ENCODE results near the gene CNN1. TPM values are rescaled to one million over a fixed set of nuclear protein-coding genes. Genes with fewer than 3 reads are reported as not detected.
A peak's percentile ranks its signal among the peaks of the same experiment; 100 is the strongest.

The CNN1 gene
- total and polyA plus RNA-seq, 2 of the 13 experiments (the other 11 are each of a cell fraction or from before 2014, with no cell fraction given) = 0.70 to 1.1 TPM

DNA sequence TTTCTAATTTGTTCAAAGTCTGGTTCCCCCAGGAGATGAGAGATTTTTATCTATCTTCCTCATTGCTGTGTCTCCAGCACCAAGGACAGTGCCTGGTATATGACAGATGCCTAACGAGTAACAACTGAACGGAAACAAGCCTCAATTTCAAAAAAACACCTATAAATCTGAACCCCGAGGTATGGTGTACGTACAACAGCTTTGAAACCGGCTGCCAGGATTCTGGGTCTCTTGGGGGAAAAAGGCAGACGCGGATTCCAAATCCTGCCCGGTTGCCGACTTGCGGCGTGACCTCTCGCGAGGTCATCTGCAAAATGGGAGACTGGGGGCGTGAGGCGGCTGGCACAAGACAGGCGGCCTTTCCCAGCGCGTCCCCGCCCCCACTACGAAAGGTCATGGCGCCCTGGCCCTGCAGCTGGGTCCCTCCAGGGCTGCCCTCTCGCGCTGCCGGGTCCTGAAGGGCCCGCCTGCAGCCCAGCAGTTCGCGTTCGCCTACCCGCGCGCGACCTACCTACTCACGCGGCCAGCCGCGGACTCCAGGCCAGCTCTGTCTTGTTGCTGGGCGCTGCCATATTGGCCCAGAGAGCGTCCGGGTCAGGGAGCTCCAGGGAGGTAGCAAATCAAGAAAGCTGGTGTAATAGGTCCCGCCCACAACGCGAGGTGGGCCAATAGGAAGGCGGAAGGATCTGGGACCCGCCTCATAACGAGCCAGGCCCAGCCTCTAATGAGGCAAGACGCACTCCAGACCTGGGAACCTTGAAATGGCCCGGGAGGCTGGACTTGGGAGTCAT, 9.9 kb upstream of the CNN1 start, which contains the start of gene ECSIT (continued):
- TF ChIP-seq SNAI1 (CRISPR knock-in tag; IDR thresholded peaks at IDR 0.05; ENCODE audit: borderline replicate concordance) (no peak), YY1 (IDR thresholded peaks at IDR 0.05; ENCODE audit: insufficient read depth, insufficient replicate concordance, low read depth, low read length) (peak; percentile 99), ZFY (CRISPR knock-in tag; IDR thresholded peaks at IDR 0.05) (peak; percentile 92), HOXA3 (CRISPR knock-in tag; IDR thresholded peaks at IDR 0.05) (peak; percentile 80; the same call in 1 of the 2 replicates), ESRRA (CRISPR knock-in tag; IDR thresholded peaks at IDR 0.05; ENCODE audit: low read depth) (peak; percentile 88; the same call in 1 of the 2 replicates), FLYWCH1 (CRISPR knock-in tag; IDR thresholded peaks at IDR 0.05) (0 out of 2 replicates have a peak, but pooled peaks have one; percentile 82), ZSCAN20 (CRISPR knock-in tag; IDR thresholded peaks at IDR 0.05; ENCODE audit: borderline replicate concordance) (no peak), ARNT2 (CRISPR knock-in tag; IDR thresholded peaks at IDR 0.05; ENCODE audit: low read depth) (0 out of 2 replicates have a peak, but pooled peaks have one; percentile 23), POLR2A (IDR thresholded peaks at IDR 0.05; ENCODE audit: insufficient read depth in 1 of 2, low read depth in 2 of 2, low read length in 2 of 2) (peak; percentile 75 to 80), MTA1 (CRISPR knock-in tag; IDR thresholded peaks at IDR 0.05; ENCODE audit: borderline replicate concordance) (peak; percentile 72; the same call in 1 of the 2 replicates), GATAD2A (CRISPR knock-in tag; IDR thresholded peaks at IDR 0.05) (no peak), ZNF205 (CRISPR knock-in tag; IDR thresholded peaks at IDR 0.05) (peak; percentile 41; the same call in 1 of the 2 replicates), ZNF747 (CRISPR knock-in tag; IDR thresholded peaks at IDR 0.05; ENCODE audit: borderline replicate concordance) (peak; percentile 77), MZF1 (CRISPR knock-in tag; IDR thresholded peaks at IDR 0.05; ENCODE audit: borderline replicate concordance) (no peak), ZNF75D (CRISPR knock-in tag; IDR thresholded peaks at IDR 0.05; ENCODE audit: borderline replicate concordance) (no peak), CEBPB (IDR thresholded peaks at IDR 0.05; ENCODE audit: borderline replicate concordance, low read depth, low read length) (peak; percentile 78), YEATS4 (CRISPR knock-in tag; IDR thresholded peaks at IDR 0.05; ENCODE audit: borderline replicate concordance) (peak; percentile 87), SAP130 (CRISPR knock-in tag; IDR thresholded peaks at IDR 0.05; ENCODE audit: low read depth) (peak; percentile 94)
- TF ChIP-seq, protein P1, sequence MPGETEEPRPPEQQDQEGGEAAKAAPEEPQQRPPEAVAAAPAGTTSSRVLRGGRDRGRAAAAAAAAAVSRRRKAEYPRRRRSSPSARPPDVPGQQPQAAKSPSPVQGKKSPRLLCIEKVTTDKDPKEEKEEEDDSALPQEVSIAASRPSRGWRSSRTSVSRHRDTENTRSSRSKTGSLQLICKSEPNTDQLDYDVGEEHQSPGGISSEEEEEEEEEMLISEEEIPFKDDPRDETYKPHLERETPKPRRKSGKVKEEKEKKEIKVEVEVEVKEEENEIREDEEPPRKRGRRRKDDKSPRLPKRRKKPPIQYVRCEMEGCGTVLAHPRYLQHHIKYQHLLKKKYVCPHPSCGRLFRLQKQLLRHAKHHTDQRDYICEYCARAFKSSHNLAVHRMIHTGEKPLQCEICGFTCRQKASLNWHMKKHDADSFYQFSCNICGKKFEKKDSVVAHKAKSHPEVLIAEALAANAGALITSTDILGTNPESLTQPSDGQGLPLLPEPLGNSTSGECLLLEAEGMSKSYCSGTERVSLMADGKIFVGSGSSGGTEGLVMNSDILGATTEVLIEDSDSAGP (CRISPR knock-in tag; IDR thresholded peaks at IDR 0.05; ENCODE audit: borderline replicate concordance) = peak; percentile 84; the same call in 1 of the 2 replicates
- TF ChIP-seq, protein P2, sequence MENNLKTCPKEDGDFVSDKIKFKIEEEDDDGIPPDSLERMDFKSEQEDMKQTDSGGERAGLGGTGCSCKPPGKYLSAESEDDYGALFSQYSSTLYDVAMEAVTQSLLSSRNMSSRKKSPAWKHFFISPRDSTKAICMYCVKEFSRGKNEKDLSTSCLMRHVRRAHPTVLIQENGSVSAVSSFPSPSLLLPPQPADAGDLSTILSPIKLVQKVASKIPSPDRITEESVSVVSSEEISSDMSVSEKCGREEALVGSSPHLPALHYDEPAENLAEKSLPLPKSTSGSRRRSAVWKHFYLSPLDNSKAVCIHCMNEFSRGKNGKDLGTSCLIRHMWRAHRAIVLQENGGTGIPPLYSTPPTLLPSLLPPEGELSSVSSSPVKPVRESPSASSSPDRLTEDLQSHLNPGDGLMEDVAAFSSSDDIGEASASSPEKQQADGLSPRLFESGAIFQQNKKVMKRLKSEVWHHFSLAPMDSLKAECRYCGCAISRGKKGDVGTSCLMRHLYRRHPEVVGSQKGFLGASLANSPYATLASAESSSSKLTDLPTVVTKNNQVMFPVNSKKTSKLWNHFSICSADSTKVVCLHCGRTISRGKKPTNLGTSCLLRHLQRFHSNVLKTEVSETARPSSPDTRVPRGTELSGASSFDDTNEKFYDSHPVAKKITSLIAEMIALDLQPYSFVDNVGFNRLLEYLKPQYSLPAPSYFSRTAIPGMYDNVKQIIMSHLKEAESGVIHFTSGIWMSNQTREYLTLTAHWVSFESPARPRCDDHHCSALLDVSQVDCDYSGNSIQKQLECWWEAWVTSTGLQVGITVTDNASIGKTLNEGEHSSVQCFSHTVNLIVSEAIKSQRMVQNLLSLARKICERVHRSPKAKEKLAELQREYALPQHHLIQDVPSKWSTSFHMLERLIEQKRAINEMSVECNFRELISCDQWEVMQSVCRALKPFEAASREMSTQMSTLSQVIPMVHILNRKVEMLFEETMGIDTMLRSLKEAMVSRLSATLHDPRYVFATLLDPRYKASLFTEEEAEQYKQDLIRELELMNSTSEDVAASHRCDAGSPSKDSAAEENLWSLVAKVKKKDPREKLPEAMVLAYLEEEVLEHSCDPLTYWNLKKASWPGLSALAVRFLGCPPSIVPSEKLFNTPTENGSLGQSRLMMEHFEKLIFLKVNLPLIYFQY (CRISPR knock-in tag; IDR thresholded peaks at IDR 0.05; ENCODE audit: borderline replicate concordance) = 0 out of 2 replicates have a peak, but pooled peaks have one; percentile 37
- TF ChIP-seq, protein P3, sequence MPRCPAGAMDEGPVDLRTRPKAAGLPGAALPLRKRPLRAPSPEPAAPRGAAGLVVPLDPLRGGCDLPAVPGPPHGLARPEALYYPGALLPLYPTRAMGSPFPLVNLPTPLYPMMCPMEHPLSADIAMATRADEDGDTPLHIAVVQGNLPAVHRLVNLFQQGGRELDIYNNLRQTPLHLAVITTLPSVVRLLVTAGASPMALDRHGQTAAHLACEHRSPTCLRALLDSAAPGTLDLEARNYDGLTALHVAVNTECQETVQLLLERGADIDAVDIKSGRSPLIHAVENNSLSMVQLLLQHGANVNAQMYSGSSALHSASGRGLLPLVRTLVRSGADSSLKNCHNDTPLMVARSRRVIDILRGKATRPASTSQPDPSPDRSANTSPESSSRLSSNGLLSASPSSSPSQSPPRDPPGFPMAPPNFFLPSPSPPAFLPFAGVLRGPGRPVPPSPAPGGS (CRISPR knock-in tag; IDR thresholded peaks at IDR 0.05) = peak; percentile 79; the same call in 1 of the 2 replicates
- TF ChIP-seq, protein P4, sequence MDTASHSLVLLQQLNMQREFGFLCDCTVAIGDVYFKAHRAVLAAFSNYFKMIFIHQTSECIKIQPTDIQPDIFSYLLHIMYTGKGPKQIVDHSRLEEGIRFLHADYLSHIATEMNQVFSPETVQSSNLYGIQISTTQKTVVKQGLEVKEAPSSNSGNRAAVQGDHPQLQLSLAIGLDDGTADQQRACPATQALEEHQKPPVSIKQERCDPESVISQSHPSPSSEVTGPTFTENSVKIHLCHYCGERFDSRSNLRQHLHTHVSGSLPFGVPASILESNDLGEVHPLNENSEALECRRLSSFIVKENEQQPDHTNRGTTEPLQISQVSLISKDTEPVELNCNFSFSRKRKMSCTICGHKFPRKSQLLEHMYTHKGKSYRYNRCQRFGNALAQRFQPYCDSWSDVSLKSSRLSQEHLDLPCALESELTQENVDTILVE (CRISPR knock-in tag; IDR thresholded peaks at IDR 0.05) = peak; percentile 58; the same call in 1 of the 2 replicates

Measured in HepG2 (cell line).